NCI-H1417 treated with DMSO at 0.1 percent for 48 hours (cell line): ENCODE measurements around the gene PLEKHA8.
"Not testable (repeated sequence)": the region's sequence is repeated elsewhere in the genome, so short reads cannot be mapped to it uniquely, and the experiment has no call there.

Experiments used
- DNase-seq: peaks from one replicate; lab custom pipeline; 2025; lab: John Stamatoyannopoulos, UW

The PLEKHA8 gene

GRCh38 chr7:30066687-30067086 is 38.5 kb downstream of the PLEKHA8 start:
- DNase-seq = no peak

- DNase-seq = no peak
Measured at GRCh38 chr7:30068117-30068516, 39.9 kb downstream of the PLEKHA8 start.

DNA sequence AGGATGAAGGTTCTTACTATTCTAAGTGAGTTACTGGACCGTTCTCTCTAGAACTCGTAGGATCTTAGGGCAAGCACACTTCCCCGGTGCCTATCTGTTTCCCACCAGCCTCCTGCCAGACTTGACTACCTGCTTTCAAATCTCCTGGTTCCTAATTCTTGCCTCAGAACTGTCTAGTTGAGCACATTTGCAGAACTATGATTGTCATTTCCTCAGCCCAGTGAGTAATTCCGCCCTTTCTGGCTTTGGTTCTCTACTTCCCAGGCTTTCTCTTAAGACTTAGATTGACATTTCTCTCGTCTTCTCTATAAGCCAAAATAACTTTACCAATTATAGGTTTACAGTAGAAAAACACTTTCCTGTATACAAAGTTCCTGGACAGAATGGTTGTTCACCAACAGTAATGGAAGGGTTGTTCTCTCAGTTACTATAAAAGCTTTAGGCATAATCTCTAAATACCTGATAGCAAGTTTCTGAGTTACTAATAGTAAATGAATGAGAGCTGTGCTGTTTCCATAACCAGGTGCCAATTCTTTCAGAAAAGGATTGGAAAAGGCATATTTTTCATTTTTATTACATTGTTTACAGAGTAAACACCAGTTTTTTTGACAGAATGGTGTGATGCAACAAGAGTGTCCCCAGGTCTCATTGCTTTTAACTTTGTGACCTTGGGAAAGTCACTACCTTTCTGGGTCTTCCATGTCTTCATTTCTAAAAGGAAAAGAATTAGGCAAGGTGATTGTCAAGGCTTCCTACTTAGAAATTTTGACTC is 41.1 kb downstream of the PLEKHA8 start:
- DNase-seq = no peak

GRCh38 chr7:30070052-30070451 is 41.8 kb downstream of the PLEKHA8 start:
- no peak for DNase-seq

- DNase-seq = no peak
Measured at GRCh38 chr7:30072735-30073134, 44.5 kb downstream of the PLEKHA8 start.

- DNase-seq = no peak
Measured at GRCh38 chr7:30074422-30075030, 46.3 kb downstream of the PLEKHA8 start.

DNA sequence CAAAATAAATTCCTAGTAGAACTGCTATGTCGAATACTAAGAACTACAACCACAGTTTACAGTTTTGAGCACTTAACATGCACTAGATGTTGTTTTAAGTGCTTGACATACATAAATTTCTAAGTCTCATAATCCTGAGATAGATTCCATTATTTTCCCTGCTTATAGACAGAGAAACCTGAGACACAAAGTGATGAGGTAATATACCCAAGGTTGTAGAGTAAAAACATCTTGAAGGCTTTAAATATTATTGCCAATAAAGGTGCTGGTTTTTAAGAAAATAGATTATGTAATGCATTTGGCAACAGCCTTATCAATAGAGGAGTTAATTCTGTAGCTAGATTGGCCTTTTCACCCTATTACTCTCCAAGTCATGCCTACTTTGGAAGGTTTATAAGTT is 48.2 kb downstream of the PLEKHA8 start:
- no peak for DNase-seq

GRCh38 chr7:30078280-30078679 is 50.1 kb downstream of the PLEKHA8 start:
- DNase-seq = no peak

- DNase-seq = no peak
Measured at GRCh38 chr7:30079880-30080279, 51.7 kb downstream of the PLEKHA8 start.

- no peak for DNase-seq
Measured at GRCh38 chr7:30080818-30081217, 52.6 kb downstream of the PLEKHA8 start.

DNA sequence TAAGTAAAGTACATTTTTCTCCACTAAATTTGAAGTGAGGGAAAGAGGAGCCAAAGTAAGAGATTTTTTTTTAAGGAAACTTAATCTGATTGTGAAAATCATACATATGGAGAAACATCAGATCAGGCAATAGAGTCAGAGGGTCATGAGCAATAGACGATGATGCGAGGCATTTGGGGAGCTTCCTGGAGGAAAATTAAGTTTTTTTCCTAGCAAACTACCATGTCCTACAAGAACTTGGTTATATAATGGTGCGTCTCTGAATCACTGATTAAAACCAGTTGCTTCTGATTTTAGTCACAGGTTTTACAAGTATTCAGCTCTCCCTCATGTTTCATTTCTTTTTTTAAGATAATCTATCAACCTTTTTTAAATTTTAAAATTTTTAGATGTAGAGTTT is 54.5 kb downstream of the PLEKHA8 start:
- DNase-seq = no peak

DNA sequence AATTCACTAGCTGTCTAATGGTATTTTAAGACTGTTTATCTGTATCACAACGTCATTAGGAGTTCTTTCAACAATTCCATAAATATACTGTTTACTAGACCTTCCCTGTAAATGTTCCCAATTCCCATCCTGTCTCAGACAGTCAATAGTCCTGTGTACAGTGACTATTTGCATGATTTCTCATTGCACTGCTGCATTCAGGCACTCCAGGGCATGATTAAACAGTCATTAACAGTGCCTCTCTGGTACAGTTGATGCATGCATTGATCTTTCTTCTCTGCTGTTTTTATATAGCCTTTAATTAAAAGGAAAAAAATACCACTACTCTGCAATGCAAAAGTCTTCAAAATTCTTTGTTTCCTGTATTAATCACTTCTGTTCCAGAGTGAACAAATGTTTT is 55.1 kb downstream of the PLEKHA8 start:
- no peak for DNase-seq

DNA sequence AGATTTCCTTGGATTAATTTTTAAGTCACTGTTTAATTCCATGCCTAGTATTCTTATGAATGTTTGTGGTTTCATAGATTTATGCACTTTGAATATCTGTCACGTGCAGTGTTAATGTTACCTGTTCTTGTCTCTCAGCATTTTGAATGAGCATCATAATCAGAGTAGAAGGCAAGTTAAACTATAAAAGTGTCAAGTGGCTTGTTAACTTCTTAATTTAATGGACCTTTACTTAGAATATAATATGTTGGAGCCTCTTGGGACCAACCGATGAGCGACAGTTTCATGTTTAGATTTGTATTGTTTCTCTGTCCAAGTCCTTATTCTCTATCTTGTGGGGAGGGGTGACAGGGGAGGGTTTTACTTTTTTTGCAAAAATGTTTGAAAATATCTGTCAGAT is 56.0 kb downstream of the PLEKHA8 start:
- DNase-seq = no peak

- no peak for DNase-seq
Measured at GRCh38 chr7:30086529-30086928, 58.3 kb downstream of the PLEKHA8 start.

- no peak for DNase-seq
Measured at GRCh38 chr7:30087371-30087770, 59.2 kb downstream of the PLEKHA8 start.

DNA sequence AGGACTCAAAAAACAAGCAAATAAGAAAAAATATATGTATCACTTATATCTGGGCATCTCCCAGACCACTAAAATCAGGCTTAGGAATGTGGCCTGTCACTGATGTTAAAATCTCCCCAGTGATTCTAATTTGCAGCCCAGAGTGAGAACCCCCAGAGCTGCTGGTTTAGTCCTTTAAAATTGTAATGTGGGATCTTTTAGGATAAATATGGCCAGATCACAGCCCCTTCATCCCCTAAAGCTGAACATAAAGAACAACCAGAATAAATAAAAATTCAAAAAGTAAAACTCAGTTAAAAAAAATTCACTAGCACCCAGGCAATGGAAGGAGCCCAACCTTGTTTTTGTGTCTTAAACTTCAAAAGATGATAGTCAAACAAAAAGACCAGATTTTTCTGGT is 60.1 kb downstream of the PLEKHA8 start:
- DNase-seq = no peak

DNA sequence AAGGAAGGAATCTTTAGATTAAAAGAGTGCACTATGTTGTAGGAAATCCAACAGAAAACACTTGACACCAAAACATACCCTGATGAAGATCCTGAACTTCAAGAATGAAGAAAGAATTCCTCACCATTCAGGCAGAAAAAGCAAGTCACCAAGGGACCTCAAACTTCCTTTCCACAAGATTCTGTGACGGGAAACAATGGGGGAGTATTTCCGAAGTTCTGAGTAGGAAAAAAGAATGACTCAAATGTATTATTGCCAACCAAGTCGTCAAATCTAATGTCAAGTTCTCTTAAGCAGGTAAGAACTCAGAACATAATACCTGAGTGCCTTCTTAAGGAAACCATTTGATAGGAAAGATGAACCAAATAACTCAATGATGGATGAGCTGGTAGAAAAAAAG is 61.9 kb downstream of the PLEKHA8 start:
- no peak for DNase-seq

DNA sequence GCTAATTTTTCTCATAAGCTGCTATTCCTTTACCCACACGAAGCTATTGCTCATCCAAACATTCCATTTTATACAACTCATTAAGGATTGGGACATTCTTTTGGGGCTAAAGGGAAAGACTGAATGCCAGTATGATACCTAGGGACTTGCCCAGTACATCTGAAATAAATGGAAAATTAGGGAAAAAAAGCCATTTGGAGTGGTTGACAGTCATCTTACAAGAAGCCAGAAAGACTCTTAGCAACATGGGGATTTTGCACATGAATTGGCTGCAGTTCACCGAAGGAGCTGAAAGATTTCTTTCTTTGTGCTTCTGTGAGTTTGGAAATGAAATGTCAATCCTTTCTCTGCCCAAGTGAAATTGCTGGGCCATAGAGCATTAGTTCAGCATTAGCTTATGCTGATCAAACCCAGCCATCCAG is 63.3 kb downstream of the PLEKHA8 start:
- no peak for DNase-seq

DNA sequence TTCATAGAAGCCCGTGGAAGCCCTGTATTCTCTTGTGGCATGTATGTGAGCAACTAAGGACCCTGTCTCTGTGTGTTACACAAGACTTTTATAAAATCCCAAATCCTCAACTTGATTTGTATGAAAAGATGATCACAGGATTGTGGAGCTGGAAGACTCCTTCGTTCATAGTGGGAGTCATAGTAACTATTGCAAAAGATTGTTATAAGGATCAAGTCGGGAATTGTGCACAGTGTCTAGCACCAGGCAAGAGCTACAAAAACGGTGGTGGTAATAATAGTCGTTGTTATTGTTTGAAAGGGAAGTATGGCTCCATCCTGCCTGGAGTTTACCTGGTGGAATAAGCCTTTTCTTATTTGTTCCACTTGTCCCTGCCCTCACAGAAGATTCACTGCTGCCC is 63.8 kb downstream of the PLEKHA8 start:
- DNase-seq = no peak

DNA sequence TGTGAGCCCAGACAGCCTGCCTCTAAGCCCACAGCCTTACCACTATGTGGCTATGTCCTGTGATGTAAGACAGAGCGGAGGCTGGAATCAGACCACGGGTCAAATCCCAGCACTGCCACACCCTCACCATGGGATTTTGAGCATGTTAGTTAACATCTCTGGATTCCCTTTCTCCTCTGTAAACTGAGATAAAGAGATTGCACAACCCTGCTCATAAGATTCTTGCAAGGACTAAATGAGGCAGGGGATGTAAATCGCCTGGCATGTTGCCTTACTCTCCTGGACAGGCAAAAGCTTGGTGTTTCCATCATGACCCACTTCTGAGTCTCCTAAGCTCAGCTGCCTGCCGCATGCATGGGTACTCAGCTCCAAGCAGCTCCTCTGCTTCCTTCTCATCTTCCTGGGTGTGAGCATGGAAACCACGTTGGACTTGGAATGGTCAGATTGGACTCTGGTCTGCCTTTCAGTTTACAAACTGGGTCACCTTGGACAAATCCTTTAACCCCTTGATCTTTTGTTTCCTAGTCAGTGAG is 65.3 kb downstream of the PLEKHA8 start:
- DNase-seq = no peak

DNA sequence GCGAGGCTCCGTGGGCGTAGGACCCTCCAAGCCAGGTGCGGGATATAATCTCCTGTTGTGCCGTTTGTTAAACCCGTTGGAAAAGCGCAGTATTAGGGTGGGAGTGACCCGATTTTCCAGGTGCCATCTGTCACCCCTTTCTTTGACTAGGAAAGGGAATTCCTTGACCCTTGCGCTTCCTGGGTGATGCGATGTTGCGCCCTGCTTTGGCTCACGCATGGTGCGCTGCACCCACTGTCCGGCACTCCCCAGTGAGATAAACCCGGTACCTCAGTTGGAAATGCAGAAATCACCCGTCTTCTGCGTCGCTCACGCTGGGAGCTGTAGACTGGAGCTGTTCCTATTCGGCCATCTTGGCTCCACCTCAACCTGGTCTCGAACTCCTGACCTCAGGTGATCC is 70.4 kb downstream of the PLEKHA8 start:
- not testable (repeated sequence) for DNase-seq

DNA sequence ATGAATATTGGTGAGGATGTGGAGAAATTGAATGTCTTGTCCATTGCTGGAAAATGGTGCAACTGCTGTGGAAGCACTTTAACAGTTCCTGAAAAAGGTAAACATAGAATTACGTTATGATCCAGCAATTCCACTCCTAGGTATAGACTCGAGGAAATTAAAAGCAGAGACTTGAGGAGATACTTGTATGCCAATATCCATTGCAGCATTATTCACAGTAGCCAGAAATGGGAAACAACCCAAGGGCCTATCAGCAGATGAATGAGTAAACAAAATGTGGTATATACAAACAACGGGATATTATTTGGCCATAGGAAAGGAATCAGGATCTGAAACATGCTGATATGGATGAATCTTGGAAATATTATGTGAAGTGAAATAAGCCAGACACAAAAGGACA is 74.1 kb downstream of the PLEKHA8 start:
- DNase-seq = no peak

DNA sequence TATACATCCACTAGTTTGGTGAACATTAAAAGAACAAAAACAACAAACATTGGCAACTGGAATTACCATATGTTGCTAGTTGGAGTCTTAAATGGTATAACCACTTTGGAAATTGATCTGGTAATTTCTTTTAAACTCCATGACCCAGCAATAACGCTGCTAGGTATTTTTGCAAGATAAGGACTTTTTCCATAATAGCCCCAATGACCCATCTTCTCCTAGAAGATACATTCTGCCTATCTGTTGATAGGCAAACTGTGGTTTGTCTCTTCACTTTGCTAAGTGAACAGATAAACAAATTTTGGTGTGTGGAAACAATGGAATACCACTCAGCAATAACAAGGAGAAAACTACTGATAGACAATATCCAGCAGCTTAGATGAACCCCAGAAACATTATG is 75.9 kb downstream of the PLEKHA8 start:
- no peak for DNase-seq
